Ascending aorta (tissue), 2 donors: Measurements from ENCODE around the gene KIAA1614. TPM values are rescaled to one million over a fixed set of nuclear protein-coding genes. Genes with fewer than 3 reads are reported as not detected.

Experiments
- DNase-seq, 2 donors: peaks; one replicate each; pipeline ENCODE4 v3.0.0-alpha.2; 2019; ENCODE audit warnings: low spot score in 2 of 2
- H3K27ac ChIP-seq, 2 donors: fragments of 200-600 bp; sonication (generic); one replicate each; pipeline ENCODE4 v1.5.1; 2016 to 2017; ENCODE audit warnings: mild to moderate bottlenecking in 1 of 2
- H3K27me3 ChIP-seq: fragments of 200-600 bp; sonication (generic); one replicate; pipeline ENCODE4 v1.5.1; 2017
- H3K36me3 ChIP-seq, 2 donors: fragments of 200-600 bp; sonication (generic); one replicate each; pipeline ENCODE4 v1.5.1; 2016
- H3K4me1 ChIP-seq, 2 donors: fragments of 200-600 bp; sonication (generic); one replicate each; pipeline ENCODE4 v1.5.1; 2016 to 2017; ENCODE audit warnings: mild to moderate bottlenecking in 1 of 2
- H3K4me3 ChIP-seq, 2 donors: fragments of 200-600 bp; sonication (generic); one replicate each; pipeline ENCODE4 v1.5.1; 2016 to 2017; ENCODE audit warnings: mild to moderate bottlenecking in 1 of 2
- H3K9me3 ChIP-seq, 2 donors: fragments of 200-600 bp; sonication (generic); one replicate each; pipeline ENCODE4 v1.5.1; 2016
- intact Hi-C: fragments of 100-400 bp; cut with DNase I; formaldehyde crosslinking; loops from one replicate; pipeline ENCODE4 v1.15.1; 2023
- total RNA-seq: library from RNA; depleted of rRNA; stranded (reverse); fragments of >200 nt; gene quantifications from one replicate; pipeline ENCODE4 v1.1.0, GENCODE V29; 2016
- TF ChIP-seq, protein P1 (sequence below), 3 experiments: fragments of 200-600 bp in 2 of 3; fragments of 450-650 bp in 1 of 3; sonication (generic) in 2 of 3; IDR thresholded peaks; one replicate each; pipeline ENCODE4 v1.5.1; 2016 to 2019; ENCODE audit warnings: antibody characterized with exemption in 3 of 3, mild to moderate bottlenecking in 1 of 3, moderate library complexity in 1 of 3

KIAA1614 gene
- total RNA-seq, 1 donor from 2014 or later = 21.9 TPM

DNA sequence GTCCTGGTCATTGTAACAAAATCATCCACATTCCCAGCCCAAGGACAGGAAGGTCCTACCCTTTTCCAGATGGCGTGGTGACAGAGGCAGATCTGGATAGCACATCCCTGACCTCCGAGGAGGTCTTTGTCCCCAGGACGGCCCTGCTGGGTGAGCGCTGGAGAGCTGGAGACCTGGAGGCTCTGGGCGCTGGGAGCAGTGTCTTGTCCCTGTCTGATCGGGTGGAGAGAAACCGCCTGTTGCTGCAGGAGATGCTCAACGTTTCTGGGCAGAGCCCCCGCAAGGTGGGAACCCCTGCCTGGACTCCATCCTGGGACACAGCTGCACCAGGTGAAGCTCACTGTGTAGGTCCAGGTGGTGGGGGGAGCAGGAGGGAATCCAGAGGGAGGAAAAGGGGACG is 4.1 kb downstream of the KIAA1614 start:
- intact Hi-C loops = no loop called here
- no peak overlapping the region for H3K27ac ChIP-seq
- H3K36me3 ChIP-seq = peaks cover 4 to 30% of the 10 kb centered on the region in 2 donors
- no peak overlapping the region for H3K4me3 ChIP-seq
- no peaks in the 10 kb centered on the region for H3K27me3 ChIP-seq
- H3K4me1 ChIP-seq = peaks cover 0 to under 1% of the 10 kb centered on the region in 2 donors
- TF ChIP-seq, protein P1, sequence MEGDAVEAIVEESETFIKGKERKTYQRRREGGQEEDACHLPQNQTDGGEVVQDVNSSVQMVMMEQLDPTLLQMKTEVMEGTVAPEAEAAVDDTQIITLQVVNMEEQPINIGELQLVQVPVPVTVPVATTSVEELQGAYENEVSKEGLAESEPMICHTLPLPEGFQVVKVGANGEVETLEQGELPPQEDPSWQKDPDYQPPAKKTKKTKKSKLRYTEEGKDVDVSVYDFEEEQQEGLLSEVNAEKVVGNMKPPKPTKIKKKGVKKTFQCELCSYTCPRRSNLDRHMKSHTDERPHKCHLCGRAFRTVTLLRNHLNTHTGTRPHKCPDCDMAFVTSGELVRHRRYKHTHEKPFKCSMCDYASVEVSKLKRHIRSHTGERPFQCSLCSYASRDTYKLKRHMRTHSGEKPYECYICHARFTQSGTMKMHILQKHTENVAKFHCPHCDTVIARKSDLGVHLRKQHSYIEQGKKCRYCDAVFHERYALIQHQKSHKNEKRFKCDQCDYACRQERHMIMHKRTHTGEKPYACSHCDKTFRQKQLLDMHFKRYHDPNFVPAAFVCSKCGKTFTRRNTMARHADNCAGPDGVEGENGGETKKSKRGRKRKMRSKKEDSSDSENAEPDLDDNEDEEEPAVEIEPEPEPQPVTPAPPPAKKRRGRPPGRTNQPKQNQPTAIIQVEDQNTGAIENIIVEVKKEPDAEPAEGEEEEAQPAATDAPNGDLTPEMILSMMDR (IDR thresholded peaks at IDR 0.05) = no peak
- H3K9me3 ChIP-seq = no peaks in the 10 kb centered on the region
- DNase-seq = no peak

- no peaks in the 10 kb centered on the region for H3K9me3 ChIP-seq
- TF ChIP-seq, protein P1 (IDR thresholded peaks at IDR 0.05) = no peak
- no peaks in the 10 kb centered on the region for H3K27me3 ChIP-seq
- intact Hi-C loops = no loop called here
- H3K27ac ChIP-seq = no peak overlapping the region
- H3K36me3 ChIP-seq = peaks cover 4 to 30% of the 10 kb centered on the region in 2 donors
- no peaks in the 10 kb centered on the region for H3K4me1 ChIP-seq
- no peak for DNase-seq
- no peak overlapping the region for H3K4me3 ChIP-seq
Measured at GRCh38 chr1:180917306-180918065, 4.8 kb downstream of the KIAA1614 start.

DNA sequence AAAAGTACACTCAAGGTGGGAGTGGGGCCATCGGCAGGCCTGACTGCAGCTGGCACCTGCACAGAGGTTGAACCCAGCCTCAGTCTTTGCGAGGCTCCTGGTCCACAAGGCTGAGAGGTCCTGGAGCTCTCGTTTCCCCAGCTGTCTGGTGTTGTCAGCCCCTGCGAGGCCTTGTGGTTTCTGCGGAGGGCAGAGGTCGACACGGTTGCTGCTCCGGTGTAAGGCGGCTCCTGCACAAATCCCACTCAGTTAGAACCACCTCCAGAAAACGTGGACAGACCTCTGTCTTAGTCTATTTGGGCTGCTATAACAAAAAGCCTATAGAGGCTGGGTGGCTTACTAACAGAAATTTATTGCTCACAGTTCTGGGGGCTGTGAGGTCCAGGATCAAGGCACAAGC is 5.8 kb downstream of the KIAA1614 start:
- no peaks in the 10 kb centered on the region for H3K4me1 ChIP-seq
- H3K4me3 ChIP-seq = no peak overlapping the region
- H3K27me3 ChIP-seq = no peaks in the 10 kb centered on the region
- no peak for DNase-seq
- H3K9me3 ChIP-seq = no peaks in the 10 kb centered on the region
- TF ChIP-seq, protein P1 (IDR thresholded peaks at IDR 0.05) = no peak
- H3K36me3 ChIP-seq = peaks cover 4 to 30% of the 10 kb centered on the region in 2 donors
- intact Hi-C loops = no loop called here
- no peak overlapping the region for H3K27ac ChIP-seq

- Histone ChIP-seq H3K27ac (no peak overlapping the region), H3K4me3 (no peak overlapping the region), H3K9me3 (no peaks in the 10 kb centered on the region), H3K27me3 (no peaks in the 10 kb centered on the region), H3K36me3 (peaks cover 4 to 30% of the 10 kb centered on the region in 2 donors), H3K4me1 (no peaks in the 10 kb centered on the region)
- TF ChIP-seq, protein P1 (IDR thresholded peaks at IDR 0.05) = no peak
- intact Hi-C loops = no loop called here
- DNase-seq = no peak
Measured at GRCh38 chr1:180919183-180919700, 6.5 kb downstream of the KIAA1614 start.

DNA sequence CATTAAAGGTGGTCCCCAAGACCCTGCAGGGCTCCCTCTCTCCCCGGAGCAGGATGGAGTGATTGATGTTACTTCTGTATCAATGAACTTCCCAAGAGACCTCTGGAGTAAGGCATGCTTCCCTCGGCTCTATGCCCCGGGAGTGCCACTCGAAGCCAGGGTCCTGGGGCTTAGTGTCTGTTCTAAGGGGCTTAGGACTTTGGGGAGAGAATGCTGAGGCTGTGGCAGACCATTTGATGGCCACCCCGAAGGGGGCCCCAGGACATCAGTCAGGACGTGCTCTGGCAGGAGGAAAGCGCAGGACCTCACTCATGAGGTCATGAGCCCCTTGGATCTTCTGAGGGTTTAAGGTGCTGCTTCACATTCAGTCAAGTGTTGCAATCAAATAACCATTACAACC is 7.5 kb downstream of the KIAA1614 start:
- intact Hi-C loops = no loop called here

More for the DNA sequence above, 7.5 kb downstream of the KIAA1614 start:
- TF ChIP-seq, protein P1 (IDR thresholded peaks at IDR 0.05) = no peak
- Histone ChIP-seq H3K4me3 (no peak overlapping the region), H3K4me1 (no peaks in the 10 kb centered on the region), H3K36me3 (peaks cover 4 to 30% of the 10 kb centered on the region in 2 donors), H3K27me3 (no peaks in the 10 kb centered on the region), H3K27ac (no peak overlapping the region), H3K9me3 (no peaks in the 10 kb centered on the region)
- DNase-seq = no peak
